Esophagus muscularis mucosa (tissue), 3 donors: Measurements from ENCODE around the gene CASTOR1.

Experiments used
- CTCF ChIP-seq, 3 experiments: fragments of 200-600 bp in 2 of 3; fragments of 450-650 bp in 1 of 3; sonication (generic) in 2 of 3; IDR thresholded peaks; one replicate each; pipeline ENCODE4 v1.5.1; 2017 to 2019; ENCODE audit warnings: antibody characterized with exemption in 3 of 3, mild to moderate bottlenecking in 2 of 3, moderate library complexity in 1 of 3
- POLR2AphosphoS5 ChIP-seq, 2 donors: sonication (generic); formaldehyde crosslinking; IDR thresholded peaks; one replicate each; pipeline ENCODE4 v1.6.1; 2017; ENCODE audit warnings: antibody characterized with exemption in 2 of 2

- no peak for TF ChIP-seq CTCF (IDR thresholded peaks at IDR 0.05)
- TF ChIP-seq POLR2AphosphoS5 (IDR thresholded peaks at IDR 0.05), result no peak
Measured at GRCh38 chr22:30280505-30280904, 8.8 kb downstream of the CASTOR1 start.
